GM18870 (cell line): ENCODE measurements around the gene BRPF1.
"Not testable (repeated sequence)": the region's sequence is repeated elsewhere in the genome, so short reads cannot be mapped to it uniquely, and the experiment has no call there.

Source experiments
- ATAC-seq: cut with Tn5 transposase; IDR thresholded peaks from one replicate; pipeline ENCODE4 v1.9.1; 2021; ENCODE audit warnings: moderate library complexity; ENCODE audit not compliant: unreplicated experiment

The BRPF1 gene

GRCh38 chr3:9768141-9768775 is 36.7 kb downstream of the BRPF1 start:
- ATAC-seq, result no peak

- ATAC-seq, result no peak
These were observed 37.5 kb downstream of the BRPF1 start for GRCh38 chr3:9769012-9769411.

- ATAC-seq, result no peak
These were observed 38.1 kb downstream of the BRPF1 start, which contains the start of gene CAMK1 for GRCh38 chr3:9769426-9770275. TSS of gene CAMK1 (minus strand) at chr3:9769947. CDS start at chr3:9767749, 2,198 bp downstream.

GRCh38 chr3:9770276-9770812 is 38.8 kb downstream of the BRPF1 start:
- ATAC-seq, result no peak

- ATAC-seq, result not testable (repeated sequence)
These were observed 39.5 kb downstream of the BRPF1 start for GRCh38 chr3:9771007-9771406.

GRCh38 chr3:9776896-9777693 is 45.6 kb downstream of the BRPF1 start:
- ATAC-seq, result no peak

GRCh38 chr3:9777694-9778021 is 46.1 kb downstream of the BRPF1 start:
- ATAC-seq, result no peak

- no peak for ATAC-seq
These were observed 46.9 kb downstream of the BRPF1 start for GRCh38 chr3:9778143-9779074.

GRCh38 chr3:9779075-9779593 is 47.6 kb downstream of the BRPF1 start:
- ATAC-seq, result no peak

- ATAC-seq, result peak; percentile 42
These were observed 48.4 kb downstream of the BRPF1 start for GRCh38 chr3:9779721-9780457.

GRCh38 chr3:9780458-9780812 is 48.9 kb downstream of the BRPF1 start:
- ATAC-seq, result no peak

GRCh38 chr3:9780910-9781309 is 49.4 kb downstream of the BRPF1 start:
- ATAC-seq, result no peak

GRCh38 chr3:9781551-9781950 is 50.0 kb downstream of the BRPF1 start:
- no peak for ATAC-seq

GRCh38 chr3:9781978-9782603 is 50.6 kb downstream of the BRPF1 start:
- no peak for ATAC-seq

GRCh38 chr3:9782770-9783169 is 51.2 kb downstream of the BRPF1 start:
- ATAC-seq, result no peak

- ATAC-seq, result no peak
These were observed 52.4 kb downstream of the BRPF1 start for GRCh38 chr3:9783954-9784353.

GRCh38 chr3:9784965-9785364 is 53.4 kb downstream of the BRPF1 start:
- no peak for ATAC-seq

GRCh38 chr3:9785602-9786001 is 54.1 kb downstream of the BRPF1 start:
- ATAC-seq, result no peak

- ATAC-seq, result no peak
These were observed 54.7 kb downstream of the BRPF1 start for GRCh38 chr3:9786209-9786739.
